ENCODE results near the gene HSPA1L. TPM values are rescaled to one million over a fixed set of nuclear protein-coding genes. Genes with fewer than 3 reads are reported as not detected.
"Not testable (repeated sequence)": the region's sequence is repeated elsewhere in the genome, so short reads cannot be mapped to it uniquely, and the experiment has no call there.

Gene HSPA1L
- 0.49 and 1.2 TPM in 2 replicates for total RNA-seq (ENCODE audit: low replicate concordance)

GRCh38 chr6:31815025-31815838 is at the start of gene HSPA1L, which contains the start of gene HSPA1A:
HSPA1L (minus strand) TSS chr6:31815283; CDS start chr6:31811972, 3,311 bp downstream.
HSPA1A (plus strand) TSS chr6:31815543; CDS start chr6:31815757, 214 bp downstream.
- peaks cover 13% of the 10 kb centered on the region for H3K4me1 Mint-ChIP-seq
- Histone ChIP-seq H3K36me3 (no peaks in the 10 kb centered on the region), H3K9ac (no peak within 1 kb of the TSS), H3K4me3 (peak within 1 kb of the TSS; percentile 41), H3K79me2 (ENCODE audit: low read depth) (peaks cover 11% of the 10 kb centered on the region), H3K4me2 (peak within 1 kb of the TSS; percentile 70), H3K9me3 (ENCODE audit: low read depth) (no peaks in the 10 kb centered on the region), H3K4me1 (peaks cover 13% of the 10 kb centered on the region), H3F3A (ENCODE audit: low read depth) (peaks cover 45% of the 10 kb centered on the region), H2AFZ (replicated peaks) (peak within 1 kb of the TSS; percentile 61), H3K27ac (peak within 1 kb of the TSS; percentile 85), H4K20me1 (ENCODE audit: low read depth) (no peaks in the 10 kb centered on the region), H3K27me3 (no peaks in the 10 kb centered on the region)
- H3K9me3 Mint-ChIP-seq = peaks cover 15% of the 10 kb centered on the region
- TF ChIP-seq EZH2 (IDR thresholded peaks at IDR 0.05) = no peak
- no peak for TF ChIP-seq CTCF (IDR thresholded peaks at IDR 0.05)
- TF ChIP-seq EZH2phosphoT487 (IDR thresholded peaks at IDR 0.05) = no peak
- H3K36me3 Mint-ChIP-seq = peaks cover 4% of the 10 kb centered on the region
- H3K27ac Mint-ChIP-seq = peak within 1 kb of the TSS; percentile 97
- peak; percentile 98 for DNase-seq (ENCODE audit: low spot score)
- H3K27me3 Mint-ChIP-seq (ENCODE audit: insufficient read depth, low read depth) = peaks cover 5% of the 10 kb centered on the region
- peak within 1 kb of the TSS; percentile 79 for H3K4me3 Mint-ChIP-seq

GRCh38 chr6:31864818-31865204 is 49.7 kb upstream of the HSPA1L start:
- H3K4me1 ChIP-seq = no peaks in the 10 kb centered on the region
- DNase-seq (ENCODE audit: low spot score) = no peak
- no peaks in the 10 kb centered on the region for H3K36me3 ChIP-seq
- Mint-ChIP-seq H3K36me3 (peaks cover 3% of the 10 kb centered on the region), H3K27me3 (ENCODE audit: insufficient read depth, low read depth) (peaks cover 10% of the 10 kb centered on the region), H3K4me1 (peaks cover 42% of the 10 kb centered on the region), H3K27ac (peak overlapping the region; percentile 34), H3K9me3 (no peaks in the 10 kb centered on the region), H3K4me3 (peak overlapping the region; percentile 98)
- no peak overlapping the region for H2AFZ ChIP-seq (replicated peaks)
- no peaks in the 10 kb centered on the region for H3K27me3 ChIP-seq
- H3K4me3 ChIP-seq = no peak overlapping the region
- no peaks in the 10 kb centered on the region for H3K9me3 ChIP-seq (ENCODE audit: low read depth)
- H3F3A ChIP-seq (ENCODE audit: low read depth) = peaks cover 28% of the 10 kb centered on the region
- H3K4me2 ChIP-seq = peak overlapping the region; percentile 74
- H3K27ac ChIP-seq = no peak overlapping the region
- no peak for TF ChIP-seq CTCF (IDR thresholded peaks at IDR 0.05)
- TF ChIP-seq EZH2 (IDR thresholded peaks at IDR 0.05) = no peak
- no peak for TF ChIP-seq EZH2phosphoT487 (IDR thresholded peaks at IDR 0.05)
- no peaks in the 10 kb centered on the region for H4K20me1 ChIP-seq (ENCODE audit: low read depth)
- peaks cover 6% of the 10 kb centered on the region for H3K79me2 ChIP-seq (ENCODE audit: low read depth)
- no peak overlapping the region for H3K9ac ChIP-seq

DNA sequence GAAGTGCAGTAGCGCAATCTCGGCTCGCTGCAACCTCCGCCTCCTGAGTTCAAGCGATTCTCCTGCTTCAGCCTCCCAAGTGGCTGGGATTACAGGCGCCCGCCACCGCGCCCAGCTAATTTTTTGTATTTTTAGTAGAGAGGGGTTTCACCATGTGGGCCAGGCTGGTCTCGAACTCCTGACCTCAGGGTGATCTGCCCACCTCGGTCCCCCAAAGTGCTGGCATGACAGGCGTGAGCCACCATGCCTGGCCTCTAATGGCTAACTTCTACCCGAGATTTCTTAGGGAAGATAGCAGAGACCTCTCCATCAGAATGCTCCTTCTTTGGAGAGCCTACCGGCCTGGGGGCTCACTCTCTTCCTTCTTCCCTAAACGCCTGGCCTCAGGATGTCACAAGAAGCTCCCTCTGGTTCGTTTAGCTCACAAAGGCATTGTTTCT is 49.1 kb upstream of the HSPA1L start:
- H3K4me3 ChIP-seq = peak overlapping the region; percentile 75
- not testable (repeated sequence) for H3K9me3 ChIP-seq (ENCODE audit: low read depth); H3K4me1 ChIP-seq; H3K27me3 ChIP-seq; H3K36me3 ChIP-seq; DNase-seq (ENCODE audit: low spot score); H3K9ac ChIP-seq; H3K9me3 Mint-ChIP-seq; H4K20me1 ChIP-seq (ENCODE audit: low read depth); H3K36me3 Mint-ChIP-seq; H3K79me2 ChIP-seq (ENCODE audit: low read depth)
- H3K4me2 ChIP-seq = peak overlapping the region; percentile 74
- peak overlapping the region; percentile 84 for H3K27ac ChIP-seq
- H2AFZ ChIP-seq (replicated peaks) = peak overlapping the region; percentile 69
- H3K4me1 Mint-ChIP-seq = peaks cover 39% of the 10 kb centered on the region
- H3K27ac Mint-ChIP-seq = peak overlapping the region; percentile 61
- peaks cover 28% of the 10 kb centered on the region for H3F3A ChIP-seq (ENCODE audit: low read depth)
- peak overlapping the region; percentile 98 for H3K4me3 Mint-ChIP-seq
- H3K27me3 Mint-ChIP-seq (ENCODE audit: insufficient read depth, low read depth) = peaks cover 10% of the 10 kb centered on the region
